GM18508 (cell line): Measurements from ENCODE around the gene E2F2.
A peak's percentile ranks its signal among the peaks of the same experiment; 100 is the strongest.

ENCODE experiments used
- ATAC-seq: cut with Tn5 transposase; IDR thresholded peaks from one replicate; pipeline ENCODE4 v1.9.1; 2021; ENCODE audit warnings: moderate number of reproducible peaks; ENCODE audit not compliant: insufficient read depth, unreplicated experiment

The E2F2 gene

GRCh38 chr1:23563755-23564374, 32.8 kb upstream of the E2F2 start:
- no peak for ATAC-seq

GRCh38 chr1:23563003-23563402, 32.0 kb upstream of the E2F2 start:
- no peak for ATAC-seq

- no peak for ATAC-seq
These were observed 31.3 kb upstream of the E2F2 start for GRCh38 chr1:23562137-23562876.

GRCh38 chr1:23561813-23562100, 30.7 kb upstream of the E2F2 start:
- no peak for ATAC-seq

- ATAC-seq = no peak
These were observed 30.2 kb upstream of the E2F2 start for GRCh38 chr1:23561076-23561812.

- ATAC-seq = no peak
These were observed 29.1 kb upstream of the E2F2 start for GRCh38 chr1:23559985-23560741.

- ATAC-seq = peak; percentile 41
These were observed 28.3 kb upstream of the E2F2 start, which contains the start of gene ID3 for GRCh38 chr1:23559136-23559984. TSS of gene ID3 (minus strand) at chr1:23559501. CDS start at chr1:23559426, 75 bp downstream.

GRCh38 chr1:23558872-23559135, 27.8 kb upstream of the E2F2 start:
- ATAC-seq = no peak

- ATAC-seq = no peak
These were observed 27.3 kb upstream of the E2F2 start for GRCh38 chr1:23558140-23558871.

GRCh38 chr1:23557471-23558124, 26.6 kb upstream of the E2F2 start:
- no peak for ATAC-seq

GRCh38 chr1:23556635-23557470, 25.8 kb upstream of the E2F2 start:
- ATAC-seq = no peak

- ATAC-seq = no peak
These were observed 25.1 kb upstream of the E2F2 start for GRCh38 chr1:23555986-23556634.

- ATAC-seq = no peak
These were observed 24.4 kb upstream of the E2F2 start for GRCh38 chr1:23555270-23555985.

- no peak for ATAC-seq
These were observed 23.6 kb upstream of the E2F2 start for GRCh38 chr1:23554481-23555269.

GRCh38 chr1:23554127-23554480, 23.1 kb upstream of the E2F2 start:
- no peak for ATAC-seq
